ENCODE measurements around the gene BRMS1. TPM values are rescaled to one million over a fixed set of nuclear protein-coding genes. Genes with fewer than 3 reads are reported as not detected.

BRMS1 gene
- total RNA-seq, 1 experiment from 2014 or later, result 123 TPM

DNA sequence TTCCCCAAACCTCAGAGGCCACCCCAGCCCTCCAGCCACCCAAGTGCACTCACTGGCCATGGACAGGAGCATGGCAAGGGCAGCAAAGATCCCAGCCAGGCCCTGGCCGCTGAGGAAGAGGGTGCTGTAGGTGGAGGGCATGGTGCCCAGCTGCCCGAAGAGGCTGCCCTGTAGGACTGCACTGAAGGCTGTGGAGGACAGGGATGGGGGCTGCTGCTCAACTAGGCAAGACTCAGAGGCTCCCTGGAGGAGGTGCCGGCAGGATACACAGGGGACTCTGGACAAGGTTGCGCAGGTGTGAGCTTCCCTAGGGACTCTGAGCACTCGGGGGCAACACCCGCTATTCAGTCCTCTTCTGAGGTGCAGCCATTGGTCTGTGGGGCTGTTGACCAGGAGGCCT is 23.6 kb upstream of the BRMS1 start:
- Histone ChIP-seq H3K27ac (ENCODE audit: low read length) (no peak overlapping the region), H3K4me2 (ENCODE audit: low read length) (no peak overlapping the region), H3K9me3 (ENCODE audit: low read length) (no peaks in the 10 kb centered on the region), H3K36me3 (ENCODE audit: low read depth, low read length) (peaks cover 29% of the 10 kb centered on the region), H3K4me3 (ENCODE audit: low read length) (no peak overlapping the region), H3F3A (ENCODE audit: low read length, unreplicated experiment) (peaks cover 3% of the 10 kb centered on the region), H3K9me2 (replicated peaks; ENCODE audit: low read length) (no peaks in the 10 kb centered on the region), H3K9ac (ENCODE audit: low read length) (no peak overlapping the region), H4K20me1 (ENCODE audit: low read length) (no peaks in the 10 kb centered on the region), H3K4me1 (ENCODE audit: insufficient read depth, low read length) (peaks cover 23% of the 10 kb centered on the region), H2AFZ (ENCODE audit: low read length) (no peak overlapping the region), H3K79me2 (ENCODE audit: low read length) (peaks cover 32% of the 10 kb centered on the region), H3K27me3 (ENCODE audit: low read length) (no peaks in the 10 kb centered on the region)
- no TSS peak for BruUV-seq (replicated peaks)
- ChIA-PET POLR2A (ENCODE audit: unreplicated experiment) (interaction anchor here (0.5 kb wide), 1 partner anchor 24 kb away, joined by 4 read pairs; no protein-coding TSS in a partner anchor), CTCF (no interaction called here)
- ATAC-seq (no peak), DNase-seq (no peak)
- intact Hi-C loops (cut with micrococcal nuclease), result no loop called here
- TF ChIP-seq EZH2 (IDR thresholded peaks at IDR 0.05; ENCODE audit: low read length, unreplicated experiment) (no peak), EZH2phosphoT487 (IDR thresholded peaks at IDR 0.05; ENCODE audit: borderline replicate concordance, low read length) (no peak)
- TF ChIP-seq, protein P1, sequence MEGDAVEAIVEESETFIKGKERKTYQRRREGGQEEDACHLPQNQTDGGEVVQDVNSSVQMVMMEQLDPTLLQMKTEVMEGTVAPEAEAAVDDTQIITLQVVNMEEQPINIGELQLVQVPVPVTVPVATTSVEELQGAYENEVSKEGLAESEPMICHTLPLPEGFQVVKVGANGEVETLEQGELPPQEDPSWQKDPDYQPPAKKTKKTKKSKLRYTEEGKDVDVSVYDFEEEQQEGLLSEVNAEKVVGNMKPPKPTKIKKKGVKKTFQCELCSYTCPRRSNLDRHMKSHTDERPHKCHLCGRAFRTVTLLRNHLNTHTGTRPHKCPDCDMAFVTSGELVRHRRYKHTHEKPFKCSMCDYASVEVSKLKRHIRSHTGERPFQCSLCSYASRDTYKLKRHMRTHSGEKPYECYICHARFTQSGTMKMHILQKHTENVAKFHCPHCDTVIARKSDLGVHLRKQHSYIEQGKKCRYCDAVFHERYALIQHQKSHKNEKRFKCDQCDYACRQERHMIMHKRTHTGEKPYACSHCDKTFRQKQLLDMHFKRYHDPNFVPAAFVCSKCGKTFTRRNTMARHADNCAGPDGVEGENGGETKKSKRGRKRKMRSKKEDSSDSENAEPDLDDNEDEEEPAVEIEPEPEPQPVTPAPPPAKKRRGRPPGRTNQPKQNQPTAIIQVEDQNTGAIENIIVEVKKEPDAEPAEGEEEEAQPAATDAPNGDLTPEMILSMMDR (conservative IDR thresholded peaks at IDR 0.05; ENCODE audit: low read depth, low read length), result no peak

DNA sequence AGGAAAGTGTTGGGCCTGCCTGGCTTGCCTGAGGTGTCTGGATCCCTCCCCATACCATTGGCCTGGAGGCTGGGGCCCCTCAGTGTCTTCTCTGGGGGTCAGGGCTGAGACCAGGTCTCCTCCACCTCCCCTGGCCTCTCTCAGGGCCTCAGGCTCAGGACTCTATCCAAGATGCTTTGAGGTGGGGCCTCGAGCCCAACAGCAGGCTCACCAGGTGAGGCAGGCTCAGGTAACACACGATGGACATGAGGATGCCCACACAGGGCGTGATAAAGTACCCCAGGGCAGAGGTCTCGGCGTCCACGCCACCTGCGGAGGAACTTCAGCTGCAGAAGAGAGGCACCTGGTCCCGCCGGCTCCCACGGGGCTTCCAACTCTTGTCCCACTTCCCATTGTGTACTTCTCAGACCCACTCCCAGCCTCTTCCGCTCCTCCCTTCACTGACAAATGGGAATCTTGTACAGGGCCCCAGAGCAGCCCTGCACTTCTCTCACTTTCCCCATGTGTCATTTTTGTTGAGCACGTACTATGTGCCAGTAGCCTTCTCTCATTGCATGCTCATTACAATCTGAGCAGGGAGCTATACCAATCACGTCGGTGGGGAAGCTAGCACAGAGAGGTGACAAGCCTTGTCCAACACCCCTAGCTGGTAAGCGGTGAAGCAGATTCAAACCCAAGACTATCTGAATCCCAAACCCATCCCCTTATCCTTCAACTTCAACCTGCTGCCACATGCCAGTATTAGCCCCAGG is 22.8 kb upstream of the BRMS1 start:
- Histone ChIP-seq H2AFZ (ENCODE audit: low read length) (no peak overlapping the region), H3K36me3 (ENCODE audit: low read depth, low read length) (peaks cover 31% of the 10 kb centered on the region), H3K9me2 (replicated peaks; ENCODE audit: low read length) (no peaks in the 10 kb centered on the region), H3K9ac (ENCODE audit: low read length) (no peak overlapping the region), H3K4me1 (ENCODE audit: insufficient read depth, low read length) (peaks cover 15% of the 10 kb centered on the region), H4K20me1 (ENCODE audit: low read length) (no peaks in the 10 kb centered on the region), H3K4me3 (ENCODE audit: low read length) (no peak overlapping the region), H3K27me3 (ENCODE audit: low read length) (no peaks in the 10 kb centered on the region), H3F3A (ENCODE audit: low read length, unreplicated experiment) (peaks cover 2% of the 10 kb centered on the region), H3K27ac (ENCODE audit: low read length) (no peak overlapping the region), H3K4me2 (ENCODE audit: low read length) (no peak overlapping the region), H3K9me3 (ENCODE audit: low read length) (no peaks in the 10 kb centered on the region), H3K79me2 (ENCODE audit: low read length) (peaks cover 32% of the 10 kb centered on the region)
- ChIA-PET POLR2A (ENCODE audit: unreplicated experiment) (interaction anchor here (0.5 to 0.6 kb wide), 2 partner anchors 25 to 87 kb away, joined by 4 read pairs; no protein-coding TSS in a partner anchor), CTCF (no interaction called here)
- no peak for ATAC-seq
- no peak for DNase-seq
- BruUV-seq (replicated peaks), result no TSS peak
- no peak for TF ChIP-seq EZH2phosphoT487 (IDR thresholded peaks at IDR 0.05; ENCODE audit: borderline replicate concordance, low read length)
- TF ChIP-seq, protein P1 (conservative IDR thresholded peaks at IDR 0.05; ENCODE audit: low read depth, low read length), result no peak
- TF ChIP-seq EZH2 (IDR thresholded peaks at IDR 0.05; ENCODE audit: low read length, unreplicated experiment), result no peak
- intact Hi-C loops (cut with micrococcal nuclease), result no loop called here

DNA sequence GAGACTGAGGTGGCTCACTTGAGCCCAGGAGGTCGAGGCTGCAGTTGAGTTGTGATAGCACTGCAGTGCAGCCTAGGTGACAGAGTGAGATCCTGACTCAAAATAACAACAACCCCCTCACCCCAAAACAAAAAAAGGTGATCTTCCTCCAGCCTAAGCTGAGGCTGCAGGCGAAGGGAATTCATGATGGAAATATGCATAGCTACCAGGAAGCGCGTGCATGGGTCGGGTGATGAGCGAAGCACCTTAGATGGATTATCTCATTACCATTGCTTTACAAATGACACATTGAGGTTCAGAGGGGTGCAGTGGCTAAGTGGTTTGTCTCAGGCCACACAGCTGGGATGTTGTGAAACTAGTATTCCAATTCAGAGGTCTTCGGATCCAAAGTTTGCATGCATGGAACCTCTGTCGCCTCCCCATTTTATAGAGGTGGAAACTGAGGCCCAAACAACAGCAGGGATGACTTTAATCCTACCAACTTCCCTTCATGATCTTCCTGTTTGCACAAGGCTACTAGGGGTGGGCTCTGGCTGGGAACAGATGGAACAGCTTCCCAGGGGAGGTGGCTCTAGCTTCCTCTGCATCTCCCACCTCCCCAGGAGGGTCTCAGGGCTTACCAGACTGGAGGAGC is 22.1 kb upstream of the BRMS1 start:
- Histone ChIP-seq H3K9me3 (ENCODE audit: low read length) (no peaks in the 10 kb centered on the region), H3K36me3 (ENCODE audit: low read depth, low read length) (peaks cover 35% of the 10 kb centered on the region), H3K4me3 (ENCODE audit: low read length) (no peak overlapping the region), H2AFZ (ENCODE audit: low read length) (no peak overlapping the region), H3K9me2 (replicated peaks; ENCODE audit: low read length) (no peaks in the 10 kb centered on the region), H4K20me1 (ENCODE audit: low read length) (no peaks in the 10 kb centered on the region), H3F3A (ENCODE audit: low read length, unreplicated experiment) (no peaks in the 10 kb centered on the region), H3K4me2 (ENCODE audit: low read length) (no peak overlapping the region), H3K27me3 (ENCODE audit: low read length) (no peaks in the 10 kb centered on the region), H3K27ac (ENCODE audit: low read length) (no peak overlapping the region), H3K79me2 (ENCODE audit: low read length) (peaks cover 32% of the 10 kb centered on the region), H3K9ac (ENCODE audit: low read length) (no peak overlapping the region), H3K4me1 (ENCODE audit: insufficient read depth, low read length) (peaks cover 9% of the 10 kb centered on the region)
- intact Hi-C loops (cut with micrococcal nuclease), result no loop called here
- ATAC-seq, result no peak
- ChIA-PET POLR2A (ENCODE audit: unreplicated experiment) (interaction anchor here (0.6 kb wide), 1 partner anchor 87 kb away, joined by 4 read pairs; no protein-coding TSS in a partner anchor), CTCF (no interaction called here)
- no peak for DNase-seq
- TF ChIP-seq, protein P1 (conservative IDR thresholded peaks at IDR 0.05; ENCODE audit: low read depth, low read length), result no peak
- TF ChIP-seq EZH2phosphoT487 (IDR thresholded peaks at IDR 0.05; ENCODE audit: borderline replicate concordance, low read length) (no peak), EZH2 (IDR thresholded peaks at IDR 0.05; ENCODE audit: low read length, unreplicated experiment) (no peak)
- no TSS peak for BruUV-seq (replicated peaks)

Data from PC-3 (cell line).